HG03439 (cell line): ENCODE results near the gene GDF15.
"Not testable (repeated sequence)": the region's sequence is repeated elsewhere in the genome, so short reads cannot be mapped to it uniquely, and the experiment has no call there.

Source experiments
- ATAC-seq: cut with Tn5 transposase; IDR thresholded peaks from one replicate; pipeline ENCODE4 v1.9.1; 2021; ENCODE audit warnings: mild to moderate bottlenecking, moderate library complexity; ENCODE audit not compliant: unreplicated experiment

GDF15 gene

DNA sequence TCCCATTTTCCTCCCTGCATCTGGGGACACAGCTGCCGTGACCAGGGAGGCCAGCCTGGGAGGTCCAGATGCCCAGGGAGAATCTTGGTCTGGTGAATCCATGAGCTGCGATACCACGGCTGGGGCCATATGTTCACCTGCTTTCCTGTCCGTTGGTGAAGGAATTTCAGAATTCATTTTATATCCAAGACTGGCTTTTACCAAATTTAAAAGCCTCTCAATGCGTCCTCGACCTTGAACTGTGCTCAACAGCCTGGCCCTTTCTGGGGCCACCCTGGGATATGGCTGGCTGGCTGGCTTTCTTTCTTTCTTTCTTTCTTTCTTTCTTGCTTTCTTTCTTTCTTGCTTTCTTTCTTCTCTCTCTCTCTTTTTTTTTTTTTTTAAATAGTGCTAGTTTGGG is 22.2 kb upstream of the GDF15 start:
- ATAC-seq, result no peak

DNA sequence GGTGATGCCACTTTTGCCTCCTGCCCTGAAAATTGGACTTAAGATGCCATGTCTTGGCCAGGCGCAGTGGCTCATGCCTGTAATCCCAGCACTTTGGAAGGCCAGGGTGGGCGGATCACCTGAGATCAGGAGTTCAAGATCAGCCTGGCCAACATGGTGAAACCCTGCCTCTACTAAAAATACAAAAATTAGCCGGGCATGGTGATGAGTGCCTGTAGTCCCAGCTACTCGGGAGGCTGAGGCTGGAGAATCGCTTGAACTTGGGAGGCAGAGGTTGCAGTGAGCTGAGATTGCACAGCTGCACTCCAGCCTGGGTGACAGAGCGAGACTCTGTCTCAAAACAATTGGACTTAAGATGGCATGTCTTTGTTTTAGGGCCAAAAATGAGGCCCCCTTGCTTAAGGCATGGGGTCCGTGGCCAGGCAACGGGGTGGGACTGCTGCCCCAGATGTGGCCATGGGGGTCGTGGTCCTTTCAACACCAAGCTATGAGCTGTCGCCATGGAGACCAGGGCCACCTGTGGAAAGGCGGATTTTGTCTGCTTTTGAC is 21.6 kb upstream of the GDF15 start:
- ATAC-seq, result not testable (repeated sequence)

DNA sequence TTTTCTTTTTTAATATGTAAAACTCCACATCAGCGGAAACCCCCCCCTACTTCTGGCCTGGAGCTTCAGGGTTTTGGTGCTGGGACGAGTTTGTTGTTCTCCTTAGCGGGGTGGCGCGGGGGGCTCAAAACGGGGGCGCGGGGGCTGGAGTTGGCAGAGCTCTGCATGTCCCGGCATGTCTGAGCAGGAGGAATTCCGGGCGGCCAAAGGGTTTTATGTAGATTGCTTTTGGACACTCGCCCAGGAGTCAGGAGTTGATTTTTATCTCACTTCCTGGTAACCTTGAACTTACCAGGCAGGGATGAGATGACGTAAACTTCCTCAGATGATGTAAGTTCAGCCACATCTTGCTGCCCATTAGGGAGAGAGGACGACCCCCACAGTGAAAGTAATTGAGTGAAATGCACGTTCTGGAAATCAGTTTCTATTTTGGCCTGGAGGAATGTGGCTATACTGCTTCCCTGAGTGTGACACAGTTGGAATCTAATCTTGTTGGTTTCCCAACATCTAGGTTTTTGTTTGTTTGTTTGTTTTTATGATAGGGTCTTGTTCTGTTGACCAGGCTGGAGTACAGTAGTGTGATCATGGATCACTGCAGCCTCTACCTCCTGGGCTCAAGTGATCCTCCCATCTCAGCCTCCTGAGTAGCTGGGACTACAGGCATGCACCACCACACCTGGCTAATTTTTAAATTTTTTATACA is 21.0 kb upstream of the GDF15 start:
- ATAC-seq, result no peak

GRCh38 chr19:18366021-18366435 is 19.9 kb upstream of the GDF15 start:
- no peak for ATAC-seq

GRCh38 chr19:18368504-18369222 is 17.3 kb upstream of the GDF15 start:
- ATAC-seq, result no peak

- ATAC-seq, result no peak
Measured at GRCh38 chr19:18373407-18373891, 12.5 kb upstream of the GDF15 start.

DNA sequence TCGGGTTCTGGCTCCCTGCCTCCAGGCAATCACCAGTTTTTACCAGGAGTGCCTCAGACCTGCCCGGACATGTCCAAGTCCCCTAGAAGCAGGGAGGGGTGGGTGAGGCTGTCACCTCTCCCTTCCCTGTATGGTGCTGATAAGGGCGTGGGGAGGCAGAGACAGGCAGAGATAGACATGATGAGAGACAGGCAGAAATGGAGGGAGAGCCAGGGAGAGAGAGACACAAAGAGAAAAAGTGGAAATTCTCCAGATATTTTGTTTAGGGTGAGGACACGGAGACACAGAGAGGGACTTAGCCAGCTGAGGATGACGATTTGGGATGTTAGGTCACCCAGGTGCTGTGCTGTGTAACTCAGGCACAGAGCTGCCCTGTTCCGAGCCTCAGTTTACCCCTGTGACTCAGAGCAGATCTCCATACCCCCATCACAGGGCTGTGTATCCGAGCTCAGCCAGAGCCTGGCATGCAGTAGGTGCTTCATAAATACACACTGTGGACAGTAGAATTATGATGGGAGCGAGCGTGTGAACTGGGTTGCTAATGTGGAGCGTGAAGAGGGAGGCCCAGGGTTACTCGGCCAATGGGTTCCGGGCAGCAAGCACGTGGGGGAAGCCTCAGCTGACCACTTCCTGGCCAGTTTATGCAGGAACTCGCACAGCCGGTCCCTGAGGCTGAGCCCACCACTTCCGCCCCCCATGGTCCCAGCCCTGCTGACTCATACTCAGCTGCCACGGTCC is 11.9 kb upstream of the GDF15 start:
- ATAC-seq, result peak; percentile 69

DNA sequence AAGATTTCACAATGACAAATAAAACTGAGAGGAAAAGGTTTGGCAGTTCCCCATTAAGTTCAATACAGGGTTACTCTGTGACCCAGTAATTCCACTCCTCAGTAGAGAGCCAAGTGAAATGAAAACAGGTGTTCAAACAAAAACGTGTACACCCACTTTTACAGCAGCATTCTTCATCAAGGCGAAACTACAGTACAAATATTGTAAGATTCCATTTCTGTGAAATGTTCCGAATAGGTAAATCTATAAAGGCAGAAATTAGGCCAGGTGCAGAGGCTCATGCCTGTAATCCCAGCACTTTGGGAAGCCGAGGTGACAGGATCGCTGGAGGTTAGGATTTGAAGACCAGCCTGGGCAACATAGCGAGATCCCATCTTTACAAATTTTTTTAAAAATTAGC is 8.9 kb upstream of the GDF15 start:
- no peak for ATAC-seq

- no peak for ATAC-seq
Measured at GRCh38 chr19:18379803-18380747, 5.9 kb upstream of the GDF15 start.

DNA sequence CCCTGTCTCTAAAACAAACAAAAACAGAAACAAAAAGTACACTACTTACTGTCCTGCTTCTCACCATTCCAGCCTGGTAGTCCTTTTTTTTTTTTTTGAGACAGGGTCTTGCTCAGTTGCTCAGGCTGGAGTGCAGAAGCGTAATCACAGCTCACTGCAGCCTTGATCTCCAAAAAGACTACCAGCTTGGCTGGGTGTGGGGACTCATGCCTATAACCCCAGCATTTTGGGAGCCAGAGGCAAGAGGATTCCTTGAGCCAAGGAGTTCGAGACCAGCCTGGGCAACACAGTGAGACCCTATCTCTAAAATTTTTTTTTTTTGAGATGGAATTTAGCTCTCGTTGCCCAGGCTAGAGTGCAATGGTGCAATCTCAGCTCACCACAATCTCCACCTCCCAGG is 5.1 kb upstream of the GDF15 start:
- ATAC-seq, result no peak

- not testable (repeated sequence) for ATAC-seq
Measured at GRCh38 chr19:18383622-18384021, 2.3 kb upstream of the GDF15 start.

DNA sequence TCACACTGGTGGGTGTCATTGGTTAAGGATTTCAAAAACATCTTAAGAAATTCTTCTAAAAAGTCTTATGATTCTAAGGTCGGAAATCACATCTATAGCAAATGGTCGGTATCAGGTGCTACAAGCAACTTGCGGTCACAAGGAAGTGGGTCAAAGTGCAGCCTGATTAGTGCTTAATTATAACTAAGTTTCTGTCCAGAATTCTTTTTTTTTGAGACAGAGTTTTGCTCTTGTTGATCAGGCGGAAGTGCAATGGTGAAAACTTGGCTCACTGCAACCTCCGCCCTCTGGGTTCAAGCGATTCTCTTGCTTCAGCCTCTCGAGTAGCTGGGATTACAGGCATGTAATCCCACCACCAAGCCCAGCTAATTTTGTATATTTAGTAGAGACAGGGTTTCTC is 1.2 kb upstream of the GDF15 start:
- no peak for ATAC-seq

GRCh38 chr19:18385359-18385674 is 641 bp upstream of the GDF15 start:
- no peak for ATAC-seq

GRCh38 chr19:18386543-18387271 is 749 bp downstream of the GDF15 start:
- no peak for ATAC-seq

GRCh38 chr19:18388100-18388959 is 2.4 kb downstream of the GDF15 start:
- peak; percentile 75 for ATAC-seq

- ATAC-seq, result no peak
Measured at GRCh38 chr19:18388960-18389725, 3.2 kb downstream of the GDF15 start.

GRCh38 chr19:18389726-18390064 is 3.7 kb downstream of the GDF15 start:
- ATAC-seq, result no peak
